IMR-90 (cell line): Measurements from ENCODE around the gene THRB. TPM values are rescaled to one million over a fixed set of nuclear protein-coding genes. Genes with fewer than 3 reads are reported as not detected.

Experiments
- ATAC-seq: fragments of 200-7000 bp; cut with Tn5 transposase; 2 replicates; pipeline ENCODE4 v1.9.1; 2020; ENCODE audit warnings: low read depth, mild to moderate bottlenecking, moderate library complexity
- BruUV-seq: library from RNA; stranded (reverse); fragments of 400-500 nt; replicated peaks from 2 replicates; lab custom pipeline; 2021; lab: Mats Ljungman, UMichigan
- CTCF ChIA-PET: fragments of 300-600 bp; formaldehyde crosslinking; extraction: SDS; loops from one replicate; lab custom pipeline; 2021; ENCODE audit warnings: antibody characterized with exemption; lab: Yijun Ruan, JAX
- POLR2A ChIA-PET: fragments of 300-600 bp; sonication (Branson Sonifier 250); formaldehyde crosslinking; loops from one replicate; lab custom pipeline; 2022; ENCODE audit warnings: antibody characterized with exemption; ENCODE audit not compliant: unreplicated experiment; lab: Charles Lee
- DNase-seq: peaks from one replicate; pipeline ENCODE4 v3.0.0; 2013
- H2AFZ ChIP-seq: replicated peaks from 2 replicates; pipeline ENCODE3; 2013; ENCODE audit warnings: low read length, mild to moderate bottlenecking; ENCODE audit not compliant: poor library complexity
- H2AK5ac ChIP-seq: 2 replicates; pipeline ENCODE4 v1.6.1; 2013; ENCODE audit warnings: low read depth, low read length, inconsistent platforms
- H2AK9ac ChIP-seq: replicated peaks from 2 replicates; pipeline ENCODE3; 2013; ENCODE audit warnings: mild to moderate bottlenecking, low read depth, low read length, moderate library complexity; ENCODE audit not compliant: poor library complexity
- H2BK120ac ChIP-seq: 2 replicates; pipeline ENCODE4 v1.6.1; 2013; ENCODE audit warnings: low read depth, low read length, inconsistent platforms
- H2BK15ac ChIP-seq: 3 replicates; pipeline ENCODE4 v1.6.1; 2013; ENCODE audit warnings: low read depth, low read length, inconsistent platforms
- H2BK20ac ChIP-seq: 2 replicates; pipeline ENCODE4 v1.6.1; 2013; ENCODE audit warnings: low read depth, mild to moderate bottlenecking, inconsistent platforms, low read length, moderate library complexity
- H2BK5ac ChIP-seq: 2 replicates; pipeline ENCODE4 v1.6.1; 2013; ENCODE audit warnings: mild to moderate bottlenecking, low read depth, low read length, inconsistent platforms; ENCODE audit not compliant: poor library complexity, severe bottlenecking
- H3K14ac ChIP-seq: replicated peaks from 2 replicates; pipeline ENCODE4 v1.6.1; 2013; ENCODE audit warnings: low read depth, low read length, inconsistent platforms
- H3K18ac ChIP-seq: 2 replicates; pipeline ENCODE4 v1.6.1; 2013; ENCODE audit warnings: low read depth, low read length, control low read depth
- H3K23ac ChIP-seq: 2 replicates; pipeline ENCODE4 v1.6.1; 2013; ENCODE audit warnings: low read depth, low read length, inconsistent platforms
- H3K27ac ChIP-seq: 2 replicates; pipeline ENCODE4 v1.5.1; 2013; ENCODE audit warnings: mild to moderate bottlenecking, control low read depth, low read length; ENCODE audit not compliant: insufficient read depth
- H3K27me3 ChIP-seq: 2 replicates; pipeline ENCODE4 v1.6.1; 2013; ENCODE audit warnings: low read length; ENCODE audit not compliant: control insufficient read depth, insufficient read depth
- H3K36me3 ChIP-seq: 2 replicates; pipeline ENCODE4 v1.6.1; 2013; ENCODE audit warnings: low read length, mixed read lengths; ENCODE audit not compliant: control insufficient read depth, insufficient read depth
- H3K4ac ChIP-seq: 2 replicates; pipeline ENCODE4 v1.6.1; 2013; ENCODE audit warnings: low read depth, low read length, inconsistent platforms
- H3K4me1 ChIP-seq: 2 replicates; pipeline ENCODE4 v1.6.1; 2013; ENCODE audit warnings: low read length, mixed read lengths; ENCODE audit not compliant: control insufficient read depth, insufficient read depth
- H3K4me2 ChIP-seq: 2 replicates; pipeline ENCODE4 v1.6.1; 2013; ENCODE audit warnings: low read depth, mild to moderate bottlenecking, control low read depth, low read length, moderate library complexity
- H3K4me3 ChIP-seq: 2 replicates; pipeline ENCODE4 v1.5.1; 2013; ENCODE audit warnings: low read depth, mild to moderate bottlenecking, control low read depth, low read length, moderate library complexity; ENCODE audit not compliant: insufficient read depth
- H3K56ac ChIP-seq: 2 replicates; pipeline ENCODE4 v1.6.1; 2013; ENCODE audit warnings: low read length, inconsistent platforms; ENCODE audit not compliant: insufficient read depth; ENCODE audit errors: extremely low read depth
- H3K79me1 ChIP-seq, 2 experiments: 2 replicates each; pipeline ENCODE4 v1.6.1; 2013; ENCODE audit warnings: low read length in 2 of 2, inconsistent platforms in 1 of 2, low read depth in 1 of 2
- H3K9ac ChIP-seq: 2 replicates; pipeline ENCODE4 v1.6.1; 2013; ENCODE audit warnings: low read depth, low read length, control low read depth
- H3K9me1 ChIP-seq: 2 replicates; pipeline ENCODE4 v1.6.1; 2013; ENCODE audit warnings: low read length, inconsistent platforms; ENCODE audit not compliant: insufficient read depth
- H3K9me3 ChIP-seq: 2 replicates; pipeline ENCODE4 v1.6.1; 2013; ENCODE audit warnings: low read length; ENCODE audit not compliant: control insufficient read depth, insufficient read depth
- H4K20me1 ChIP-seq: 2 replicates; pipeline ENCODE4 v1.6.1; 2013; ENCODE audit warnings: low read length, inconsistent platforms; ENCODE audit not compliant: insufficient read depth
- H4K5ac ChIP-seq: 2 replicates; pipeline ENCODE4 v1.6.1; 2013; ENCODE audit warnings: mild to moderate bottlenecking, low read depth, low read length, control low read depth
- H4K8ac ChIP-seq, 2 experiments: 2 replicates each; pipeline ENCODE4 v1.6.1; 2013; ENCODE audit warnings: low read depth in 2 of 2, low read length in 2 of 2, control low read depth in 1 of 2, inconsistent platforms in 1 of 2
- H4K91ac ChIP-seq: 2 replicates; pipeline ENCODE4 v1.6.1; 2013; ENCODE audit warnings: low read depth, low read length, inconsistent platforms; ENCODE audit not compliant: insufficient read depth
- BHLHE40 ChIP-seq: fragments of 150-350 bp; IDR thresholded peaks from 2 replicates; pipeline ENCODE4 v1.6.1; 2016; ENCODE audit warnings: mild to moderate bottlenecking, low read depth, low read length
- CHD1 ChIP-seq: IDR thresholded peaks from 2 replicates; pipeline ENCODE4 v1.6.1; 2012; ENCODE audit warnings: low read depth, low read length, improper control_type of control experiment
- CTCF ChIP-seq: conservative IDR thresholded peaks from 2 replicates; pipeline ENCODE4 v1.5.1; 2012; ENCODE audit warnings: mild to moderate bottlenecking, low read depth, low read length, improper control_type of control experiment
- ELK1 ChIP-seq: fragments of 150-350 bp; IDR thresholded peaks from 2 replicates; pipeline ENCODE4 v1.6.1; 2016; ENCODE audit warnings: low read depth, mild to moderate bottlenecking, low read length, moderate library complexity, borderline replicate concordance
- FOS ChIP-seq: fragments of 150-350 bp; IDR thresholded peaks from 2 replicates; pipeline ENCODE4 v1.6.1; 2016; ENCODE audit warnings: low read depth, low read length
- MAFK ChIP-seq: IDR thresholded peaks from 2 replicates; pipeline ENCODE4 v1.6.1; 2012; ENCODE audit warnings: low read depth, low read length, improper control_type of control experiment
- MAZ ChIP-seq: IDR thresholded peaks from 2 replicates; pipeline ENCODE4 v1.6.1; 2012; ENCODE audit warnings: low read depth, mild to moderate bottlenecking, low read length, improper control_type of control experiment, moderate library complexity, borderline replicate concordance
- MXI1 ChIP-seq: IDR thresholded peaks from 2 replicates; pipeline ENCODE4 v1.6.1; 2012; ENCODE audit warnings: low read depth, mild to moderate bottlenecking, low read length, moderate library complexity, borderline replicate concordance
- NFE2L2 ChIP-seq: fragments of 150-350 bp; IDR thresholded peaks from 2 replicates; pipeline ENCODE4 v1.6.1; 2016; ENCODE audit warnings: low read depth, mild to moderate bottlenecking, low read length
- POLR2A ChIP-seq: IDR thresholded peaks from 2 replicates; pipeline ENCODE4 v1.6.1; 2012; ENCODE audit warnings: mild to moderate bottlenecking, low read depth, low read length
- RAD21 ChIP-seq: IDR thresholded peaks from 2 replicates; pipeline ENCODE4 v1.6.1; 2012; ENCODE audit warnings: low read length, improper control_type of control experiment
- RCOR1 ChIP-seq: IDR thresholded peaks from 2 replicates; pipeline ENCODE4 v1.6.1; 2012; ENCODE audit warnings: mild to moderate bottlenecking, low read length, improper control_type of control experiment; ENCODE audit not compliant: insufficient replicate concordance
- RFX5 ChIP-seq: IDR thresholded peaks from 2 replicates; pipeline ENCODE4 v1.8.0; 2012; ENCODE audit warnings: low read depth, mild to moderate bottlenecking, low read length, moderate library complexity
- SMC3 ChIP-seq: fragments of 150-350 bp; IDR thresholded peaks from 2 replicates; pipeline ENCODE4 v1.6.1; 2016; ENCODE audit warnings: low read depth, mild to moderate bottlenecking, antibody characterized with exemption, low read length, moderate library complexity
- USF2 ChIP-seq: fragments of 150-350 bp; IDR thresholded peaks from 2 replicates; pipeline ENCODE4 v1.6.1; 2017; ENCODE audit warnings: mild to moderate bottlenecking, antibody characterized with exemption, low read length, low read depth
- WGBS, 2 experiments: methylation state at CpG; one replicate each; pipeline versions ENCODE4 v1.1.5 to v1.1.7; 2013; ENCODE audit warnings: missing lambda C conversion rate in 2 of 2; ENCODE audit not compliant: insufficient read length in 1 of 2; ENCODE audit errors: extremely low coverage in 2 of 2; 5-methylcytosine and 5-hydroxymethylcytosine counted together
- dilution Hi-C: fragments of 300-500 bp; cut with HindIII; formaldehyde crosslinking; loops from one replicate; pipeline ENCODE4 v1.14.3; 2018; ENCODE audit warnings: low sequenced_read_pairs; ENCODE audit not compliant: unreplicated experiment
- in situ Hi-C: fragments of 300-500 bp; cut with MboI; formaldehyde crosslinking; loops from 3 replicates; pipeline ENCODE4 v1.14.3; 2019; ENCODE audit warnings: low sequenced_read_pairs, inconsistent platforms, mixed read lengths
- intact Hi-C: fragments of 100-400 bp; cut with micrococcal nuclease; formaldehyde crosslinking; loops from 2 replicates; pipeline ENCODE4 v1.10.0; 2022
- polyA plus RNA-seq, 3 experiments: library from polyadenylated mRNA; depleted of rRNA; stranded (reverse); fragments of >200 nt; gene quantifications; 2 replicates each; pipeline ENCODE4 v1.2.3, GENCODE V29; 2012; ENCODE audit warnings: low replicate concordance in 1 of 3
- total RNA-seq: library from RNA; depleted of rRNA; stranded (reverse); fragments of >200 nt; gene quantifications from 2 replicates; pipeline ENCODE4 v1.2.3, GENCODE V29; 2012

Gene THRB
- total and polyA plus RNA-seq, 2 of the 4 experiments (the other 2 are of a cell fraction): under 0.01 TPM; not detected in 1

GRCh38 chr3:24137958-24138875 is 356.4 kb downstream of the THRB start:
- in situ Hi-C loops: no loop called here
- H4K20me1 ChIP-seq: no peaks in the 10 kb centered on the region
- H2BK20ac ChIP-seq: no peak overlapping the region
- POLR2A ChIA-PET: no interaction called here
- no peak overlapping the region for H2AK5ac ChIP-seq
- H2BK5ac ChIP-seq: no peak overlapping the region
- H2BK15ac ChIP-seq: no peak overlapping the region
- H3K9ac ChIP-seq: no peak overlapping the region
- no peak overlapping the region for H3K4ac ChIP-seq
- H3K9me1 ChIP-seq: no peaks in the 10 kb centered on the region
- H2BK120ac ChIP-seq: no peak overlapping the region
- H4K91ac ChIP-seq: no peak overlapping the region
- no peaks in the 10 kb centered on the region for H3K9me3 ChIP-seq
- no peak overlapping the region for H4K5ac ChIP-seq
- H3K27me3 ChIP-seq: no peaks in the 10 kb centered on the region
- H3K4me3 ChIP-seq: no peak overlapping the region
- H3K4me2 ChIP-seq: no peak overlapping the region
- H3K27ac ChIP-seq: no peak overlapping the region
- no peak overlapping the region for H3K23ac ChIP-seq
- BruUV-seq: no TSS peak
- dilution Hi-C loops: no loop called here
- CTCF ChIA-PET: no interaction called here
- DNase-seq (no peak), ATAC-seq (no peak)
- no peak overlapping the region for H2AK9ac ChIP-seq
- no peaks in the 10 kb centered on the region for H3K36me3 ChIP-seq
- no peak overlapping the region for H2AFZ ChIP-seq
- no peak overlapping the region for H3K56ac ChIP-seq
- intact Hi-C loops: no loop called here
- H3K4me1 ChIP-seq: no peaks in the 10 kb centered on the region
- H3K18ac ChIP-seq: no peak overlapping the region
- 100% methylated on average over 1 of the region's 6 CpGs; no CpG with 5 or more reads in 1 of the 2 experiments for WGBS, 2 experiments
- H3K79me1 ChIP-seq: no peaks in the 10 kb centered on the region
- no peak overlapping the region for H4K8ac ChIP-seq
- H3K14ac ChIP-seq: no peak overlapping the region
- TF ChIP-seq RCOR1: no peak
- no peak for TF ChIP-seq RAD21
- TF ChIP-seq CHD1: no peak
- TF ChIP-seq CTCF: no peak
- no peak for TF ChIP-seq ELK1
- no peak for TF ChIP-seq POLR2A
- TF ChIP-seq SMC3: no peak
- TF ChIP-seq BHLHE40: no peak
- no peak for TF ChIP-seq MAFK
- TF ChIP-seq MXI1: no peak
- TF ChIP-seq USF2: no peak
- no peak for TF ChIP-seq RFX5
- no peak for TF ChIP-seq NFE2L2
- TF ChIP-seq MAZ: no peak
- TF ChIP-seq FOS: no peak
